ENCODE measurements around the gene RNF144A. TPM values are rescaled to one million over a fixed set of nuclear protein-coding genes. Genes with fewer than 3 reads are reported as not detected.

RNF144A gene
- polyA plus RNA-seq, 1 experiment = 0.24 TPM

DNA sequence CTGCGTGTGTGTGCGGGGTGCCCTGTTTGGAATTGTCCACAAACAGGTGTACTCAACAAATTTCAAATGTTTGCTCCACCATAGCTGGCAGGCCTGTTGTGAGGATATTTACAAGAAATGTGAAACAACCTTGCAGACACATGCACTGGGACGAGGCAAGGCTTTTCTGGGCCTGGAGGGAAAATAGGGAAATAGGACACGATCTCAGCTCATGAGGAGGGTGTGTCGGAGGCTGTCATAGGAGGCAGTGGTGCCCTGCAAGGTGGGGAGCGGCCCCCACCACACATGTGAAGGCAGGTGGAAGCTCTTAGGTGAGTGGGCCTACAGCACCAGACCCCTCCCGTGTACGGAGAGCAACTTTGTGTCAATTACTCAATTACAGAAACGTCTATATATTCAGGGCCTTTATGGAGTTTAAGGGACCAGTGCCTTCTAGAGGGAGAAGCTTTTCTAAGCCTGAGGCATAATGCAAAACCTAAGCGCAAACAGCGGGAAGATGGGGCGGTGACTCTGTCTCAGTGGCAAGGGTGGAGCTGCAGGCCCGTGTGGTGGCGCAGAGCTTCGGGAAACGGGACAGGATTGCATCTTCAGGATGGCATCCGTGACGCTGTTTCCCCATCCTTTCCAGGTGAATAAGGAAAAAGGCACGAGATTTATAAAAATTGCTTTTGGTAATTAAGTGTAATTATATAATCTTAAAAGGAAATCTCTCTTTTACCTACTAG lies 48.0 kb downstream of the RNF144A start:
- TF ChIP-seq, protein P1, sequence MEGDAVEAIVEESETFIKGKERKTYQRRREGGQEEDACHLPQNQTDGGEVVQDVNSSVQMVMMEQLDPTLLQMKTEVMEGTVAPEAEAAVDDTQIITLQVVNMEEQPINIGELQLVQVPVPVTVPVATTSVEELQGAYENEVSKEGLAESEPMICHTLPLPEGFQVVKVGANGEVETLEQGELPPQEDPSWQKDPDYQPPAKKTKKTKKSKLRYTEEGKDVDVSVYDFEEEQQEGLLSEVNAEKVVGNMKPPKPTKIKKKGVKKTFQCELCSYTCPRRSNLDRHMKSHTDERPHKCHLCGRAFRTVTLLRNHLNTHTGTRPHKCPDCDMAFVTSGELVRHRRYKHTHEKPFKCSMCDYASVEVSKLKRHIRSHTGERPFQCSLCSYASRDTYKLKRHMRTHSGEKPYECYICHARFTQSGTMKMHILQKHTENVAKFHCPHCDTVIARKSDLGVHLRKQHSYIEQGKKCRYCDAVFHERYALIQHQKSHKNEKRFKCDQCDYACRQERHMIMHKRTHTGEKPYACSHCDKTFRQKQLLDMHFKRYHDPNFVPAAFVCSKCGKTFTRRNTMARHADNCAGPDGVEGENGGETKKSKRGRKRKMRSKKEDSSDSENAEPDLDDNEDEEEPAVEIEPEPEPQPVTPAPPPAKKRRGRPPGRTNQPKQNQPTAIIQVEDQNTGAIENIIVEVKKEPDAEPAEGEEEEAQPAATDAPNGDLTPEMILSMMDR (IDR thresholded peaks at IDR 0.05; ENCODE audit: low read depth, low read length) = no peak
- ChIA-PET CTCF (no interaction called here), POLR2A (no interaction called here)
- Histone ChIP-seq H3K27me3 (ENCODE audit: control insufficient read depth, insufficient read depth, low read length) (no peaks in the 10 kb centered on the region), H3K27ac (ENCODE audit: low read depth, low read length) (no peak overlapping the region), H3K9me3 (ENCODE audit: control insufficient read depth, insufficient read depth, low read length) (no peaks in the 10 kb centered on the region; the same call in 1 of the 2 replicates), H3K4me3 (ENCODE audit: low read depth, low read length) (no peak overlapping the region)
- DNase-seq (ENCODE audit: low read depth, low spot score) = no peak

DNA sequence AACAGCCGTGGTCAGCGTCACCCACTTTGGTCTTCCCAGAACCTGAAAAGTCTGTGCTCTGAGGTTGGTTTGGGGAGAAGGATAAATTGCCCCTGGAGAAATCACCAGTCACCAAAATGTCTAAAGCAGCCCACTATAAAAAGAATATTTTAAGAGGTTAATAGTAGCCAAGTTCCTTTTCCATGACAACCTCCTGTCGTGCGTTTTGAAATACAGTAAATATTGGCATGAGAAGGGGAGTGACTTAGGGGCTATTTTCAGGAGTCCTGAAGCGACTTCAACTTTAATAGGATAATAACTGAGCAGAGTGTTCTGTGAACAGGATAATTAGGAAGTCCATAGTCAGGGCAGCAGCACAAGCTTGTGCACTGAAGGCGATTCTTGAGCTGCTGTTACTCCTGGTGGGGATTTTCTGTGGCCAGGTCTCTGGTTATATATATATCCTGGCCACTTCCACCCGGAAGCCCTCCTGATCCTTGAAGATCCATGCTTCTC lies 49.3 kb downstream of the RNF144A start:
- H3K27ac ChIP-seq (ENCODE audit: low read depth, low read length) = no peak overlapping the region
- TF ChIP-seq, protein P1 (IDR thresholded peaks at IDR 0.05; ENCODE audit: low read depth, low read length) = no peak
- POLR2A ChIA-PET = no interaction called here
- no peak overlapping the region for H3K4me3 ChIP-seq (ENCODE audit: low read depth, low read length)
- DNase-seq (ENCODE audit: low read depth, low spot score) = no peak
- H3K27me3 ChIP-seq (ENCODE audit: control insufficient read depth, insufficient read depth, low read length) = no peaks in the 10 kb centered on the region
- CTCF ChIA-PET = no interaction called here
- no peaks in the 10 kb centered on the region; the same call in 1 of the 2 replicates for H3K9me3 ChIP-seq (ENCODE audit: control insufficient read depth, insufficient read depth, low read length)

DNA sequence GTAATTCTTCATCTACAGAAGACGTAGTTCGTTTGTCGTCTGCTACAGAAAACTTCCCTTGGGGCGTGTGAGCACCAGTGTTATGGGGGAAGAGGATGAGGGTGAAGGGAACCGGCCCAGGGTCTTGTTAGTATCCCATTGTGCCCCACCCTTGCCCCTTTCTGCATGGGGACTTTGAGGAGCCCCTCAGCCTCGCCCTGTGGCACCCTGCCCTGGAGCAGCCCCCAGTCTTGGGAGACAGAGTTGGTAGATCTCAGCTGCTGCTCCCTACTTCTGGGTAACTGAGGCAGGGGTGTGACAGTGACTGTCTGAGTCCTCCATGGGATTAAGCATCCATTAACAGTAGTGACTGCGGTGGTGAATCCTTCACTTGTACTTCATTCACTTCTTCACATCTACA lies 50.1 kb downstream of the RNF144A start:
- ChIA-PET CTCF (no interaction called here), POLR2A (no interaction called here)
- Histone ChIP-seq H3K27me3 (ENCODE audit: control insufficient read depth, insufficient read depth, low read length) (no peaks in the 10 kb centered on the region), H3K4me3 (ENCODE audit: low read depth, low read length) (no peak overlapping the region), H3K9me3 (ENCODE audit: control insufficient read depth, insufficient read depth, low read length) (no peaks in the 10 kb centered on the region; the same call in 1 of the 2 replicates), H3K27ac (ENCODE audit: low read depth, low read length) (no peak overlapping the region)
- TF ChIP-seq, protein P1 (IDR thresholded peaks at IDR 0.05; ENCODE audit: low read depth, low read length) = no peak
- DNase-seq (ENCODE audit: low read depth, low spot score) = no peak

DNA sequence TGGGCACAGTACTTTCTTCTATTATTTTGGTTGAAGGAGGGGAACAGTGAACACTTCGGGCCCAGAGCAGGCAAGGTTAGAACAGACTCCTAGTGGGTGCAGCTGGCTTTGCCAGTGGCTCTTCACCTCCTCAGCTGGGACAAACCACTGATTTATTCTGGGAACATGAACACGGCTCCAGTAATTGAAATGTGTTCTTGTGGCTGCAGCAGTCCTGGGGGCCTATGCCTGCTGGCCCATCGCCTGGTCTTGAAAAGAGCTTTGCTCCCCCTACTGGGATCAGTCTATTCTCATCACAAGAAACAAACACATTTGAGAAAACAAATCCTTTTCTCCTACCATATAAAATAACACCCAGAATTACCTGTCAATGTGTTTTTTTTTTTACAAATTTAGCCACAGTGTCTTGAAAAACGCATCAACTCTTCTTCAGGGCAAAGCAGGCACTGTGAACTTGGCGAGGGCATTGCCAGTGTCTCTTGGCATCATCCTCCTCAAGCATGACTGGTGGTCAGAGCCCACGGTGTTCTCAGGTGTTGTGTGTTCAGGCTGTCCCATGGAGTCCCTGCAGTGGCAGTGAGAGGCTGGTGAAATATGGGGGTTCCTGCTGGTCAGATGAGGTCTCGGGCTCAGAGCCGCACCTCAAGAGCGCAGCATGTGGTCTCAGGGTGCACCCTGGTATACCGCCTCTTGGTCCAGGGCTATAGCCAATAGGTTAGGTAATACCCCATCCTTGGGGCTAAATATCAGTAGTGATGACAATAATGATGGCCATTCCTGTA lies 51.3 kb downstream of the RNF144A start:
- TF ChIP-seq, protein P1 (IDR thresholded peaks at IDR 0.05; ENCODE audit: low read depth, low read length) = no peak
- H3K27me3 ChIP-seq (ENCODE audit: control insufficient read depth, insufficient read depth, low read length) = no peaks in the 10 kb centered on the region
- ChIA-PET CTCF (no interaction called here), POLR2A (no interaction called here)
- no peak overlapping the region for H3K4me3 ChIP-seq (ENCODE audit: low read depth, low read length)
- no peak overlapping the region for H3K27ac ChIP-seq (ENCODE audit: low read depth, low read length)
- DNase-seq (ENCODE audit: low read depth, low spot score) = no peak
- H3K9me3 ChIP-seq (ENCODE audit: control insufficient read depth, insufficient read depth, low read length) = no peaks in the 10 kb centered on the region; the same call in 1 of the 2 replicates

DNA sequence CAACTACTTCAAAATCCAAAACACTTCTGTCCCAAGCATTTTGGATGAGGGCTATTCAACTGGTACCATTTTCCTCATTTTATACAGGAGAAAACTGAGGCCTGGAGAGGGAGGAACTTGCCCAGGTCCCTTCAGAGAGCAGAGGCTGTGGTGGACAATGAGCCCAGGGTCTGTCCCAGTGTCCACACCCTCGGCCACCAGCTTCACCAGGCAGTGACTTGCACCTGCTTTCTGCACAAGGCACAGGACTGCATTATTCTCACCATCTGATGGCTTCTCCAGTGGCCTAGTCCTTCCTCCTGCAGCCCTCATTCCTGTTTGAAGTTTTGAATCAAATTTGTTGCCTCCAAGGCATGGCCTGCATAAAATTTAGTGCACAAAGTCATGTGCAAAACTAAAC lies 53.3 kb downstream of the RNF144A start:
- H3K27ac ChIP-seq (ENCODE audit: low read depth, low read length) = no peak overlapping the region
- no peak overlapping the region for H3K4me3 ChIP-seq (ENCODE audit: low read depth, low read length)
- TF ChIP-seq, protein P1 (IDR thresholded peaks at IDR 0.05; ENCODE audit: low read depth, low read length) = no peak
- no peaks in the 10 kb centered on the region; the same call in 1 of the 2 replicates for H3K9me3 ChIP-seq (ENCODE audit: control insufficient read depth, insufficient read depth, low read length)
- ChIA-PET POLR2A (no interaction called here), CTCF (no interaction called here)
- DNase-seq (ENCODE audit: low read depth, low spot score) = no peak
- no peaks in the 10 kb centered on the region for H3K27me3 ChIP-seq (ENCODE audit: control insufficient read depth, insufficient read depth, low read length)
